ENCODE data around the gene GTF2H4.
A peak's percentile ranks its signal among the peaks of the same experiment; 100 is the strongest.

Gene GTF2H4

DNA sequence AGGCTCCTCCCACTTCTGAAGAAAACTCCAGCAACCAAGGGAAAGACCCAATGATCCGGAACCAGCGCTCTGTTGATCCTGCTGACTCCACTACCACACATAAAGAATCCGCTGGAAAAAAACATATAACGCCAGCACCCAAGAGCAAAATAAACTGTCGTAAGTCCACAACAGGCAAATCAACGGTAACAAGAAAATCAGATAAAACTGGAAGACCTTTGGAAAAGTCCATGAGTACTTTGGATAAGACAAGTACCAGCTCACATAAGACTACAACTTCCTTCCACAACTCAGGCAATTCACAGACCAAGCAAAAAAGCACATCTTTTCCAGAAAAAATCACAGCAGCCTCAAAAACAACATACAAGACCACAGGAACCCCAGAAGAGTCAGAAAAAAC, 40.8 kb downstream of the GTF2H4 start:
- Histone ChIP-seq H3K27ac (ENCODE audit: low read depth, low read length) (no peak overlapping the region), H3K4me3 (ENCODE audit: low read depth in 1 of 2, low read length in 2 of 2) (no peak overlapping the region), H3K36me3 (ENCODE audit: control insufficient read depth in 1 of 2, insufficient read depth in 2 of 2, low read length in 2 of 2) (no peaks in the 10 kb centered on the region), H3K9ac (ENCODE audit: low read depth in 1 of 2, low read length in 2 of 2) (no peak overlapping the region), H3K4me1 (ENCODE audit: control insufficient read depth in 1 of 2, insufficient read depth in 2 of 2, low read length in 2 of 2) (peaks cover 0 to 5% of the 10 kb centered on the region in 2 donors), H3K9me3 (ENCODE audit: control insufficient read depth in 1 of 2, low read length in 2 of 2) (no peaks in the 10 kb centered on the region), H3K27me3 (ENCODE audit: control insufficient read depth in 1 of 2, insufficient read depth in 2 of 2, low read length in 2 of 2) (peaks cover 6 to 18% of the 10 kb centered on the region in 2 donors)

DNA sequence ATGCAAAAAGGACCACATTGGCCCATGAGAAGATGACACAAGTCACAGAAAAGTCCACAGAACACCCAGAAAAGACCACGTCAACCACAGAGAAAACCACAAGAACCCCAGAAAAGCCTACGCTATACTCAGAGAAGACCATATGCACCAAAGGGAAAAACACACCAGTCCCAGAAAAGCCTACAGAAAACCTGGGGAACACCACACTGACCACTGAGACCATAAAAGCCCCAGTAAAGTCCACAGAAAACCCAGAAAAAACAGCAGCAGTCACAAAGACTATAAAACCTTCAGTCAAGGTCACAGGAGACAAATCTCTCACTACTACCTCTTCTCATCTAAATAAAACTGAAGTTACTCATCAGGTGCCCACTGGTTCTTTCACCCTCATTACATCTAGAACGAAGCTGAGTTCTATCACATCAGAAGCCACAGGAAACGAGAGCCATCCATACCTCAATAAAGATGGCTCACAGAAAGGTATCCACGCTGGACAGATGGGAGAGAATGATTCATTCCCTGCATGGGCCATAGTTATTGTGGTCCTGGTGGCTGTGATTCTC, 44.0 kb downstream of the GTF2H4 start:
- Histone ChIP-seq H3K9me3 (ENCODE audit: control insufficient read depth in 1 of 2, low read length in 2 of 2) (no peaks in the 10 kb centered on the region), H3K27ac (ENCODE audit: low read depth, low read length) (no peak overlapping the region), H3K4me1 (ENCODE audit: control insufficient read depth in 1 of 2, insufficient read depth in 2 of 2, low read length in 2 of 2) (peaks cover 15 to 21% of the 10 kb centered on the region in 2 donors), H3K36me3 (ENCODE audit: control insufficient read depth in 1 of 2, insufficient read depth in 2 of 2, low read length in 2 of 2) (no peaks in the 10 kb centered on the region), H3K9ac (ENCODE audit: low read depth in 1 of 2, low read length in 2 of 2) (no peak overlapping the region), H3K4me3 (ENCODE audit: low read depth in 1 of 2, low read length in 2 of 2) (no peak overlapping the region), H3K27me3 (ENCODE audit: control insufficient read depth in 1 of 2, insufficient read depth in 2 of 2, low read length in 2 of 2) (peaks cover 6 to 35% of the 10 kb centered on the region in 2 donors)

DNA sequence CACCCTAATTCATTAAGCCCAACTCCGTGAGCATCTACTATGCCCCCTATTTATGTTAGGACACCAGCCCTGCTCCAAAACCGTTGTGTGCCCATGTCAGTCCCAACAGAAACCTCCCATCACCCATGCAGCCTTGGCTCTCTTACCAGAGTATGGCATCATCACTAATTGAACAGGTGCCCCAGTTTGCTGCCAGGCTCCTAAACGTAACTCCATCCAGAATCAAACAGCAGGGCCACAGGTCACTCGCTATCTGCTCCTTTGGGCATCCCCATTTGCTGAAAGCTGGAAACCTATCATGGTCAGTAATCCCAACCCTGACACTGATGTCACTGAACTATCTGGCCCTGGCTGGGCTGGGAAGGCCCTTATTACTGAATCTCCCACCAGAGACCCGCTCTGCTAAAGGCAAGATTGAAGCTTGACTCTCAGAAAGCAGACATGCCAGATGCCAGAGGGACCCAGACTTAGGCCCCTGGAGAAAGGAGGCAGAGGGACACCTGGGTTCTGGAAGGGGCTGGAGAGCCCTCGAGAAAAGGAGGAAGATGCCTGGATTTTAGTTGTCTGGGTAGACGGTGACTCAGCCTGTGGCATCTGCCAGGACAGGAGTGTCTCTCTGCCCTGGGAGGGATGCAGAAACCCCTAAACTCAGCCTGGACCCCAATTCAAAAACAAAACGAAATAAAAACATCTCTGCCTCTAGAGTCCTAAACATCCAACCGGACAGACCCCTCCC, 46.8 kb downstream of the GTF2H4 start:
- H3K9ac ChIP-seq (ENCODE audit: low read depth in 1 of 2, low read length in 2 of 2): peak overlapping the region; percentile 48
- no peak overlapping the region for H3K27ac ChIP-seq (ENCODE audit: low read depth, low read length)
- no peaks in the 10 kb centered on the region for H3K36me3 ChIP-seq (ENCODE audit: control insufficient read depth in 1 of 2, insufficient read depth in 2 of 2, low read length in 2 of 2)

DNA sequence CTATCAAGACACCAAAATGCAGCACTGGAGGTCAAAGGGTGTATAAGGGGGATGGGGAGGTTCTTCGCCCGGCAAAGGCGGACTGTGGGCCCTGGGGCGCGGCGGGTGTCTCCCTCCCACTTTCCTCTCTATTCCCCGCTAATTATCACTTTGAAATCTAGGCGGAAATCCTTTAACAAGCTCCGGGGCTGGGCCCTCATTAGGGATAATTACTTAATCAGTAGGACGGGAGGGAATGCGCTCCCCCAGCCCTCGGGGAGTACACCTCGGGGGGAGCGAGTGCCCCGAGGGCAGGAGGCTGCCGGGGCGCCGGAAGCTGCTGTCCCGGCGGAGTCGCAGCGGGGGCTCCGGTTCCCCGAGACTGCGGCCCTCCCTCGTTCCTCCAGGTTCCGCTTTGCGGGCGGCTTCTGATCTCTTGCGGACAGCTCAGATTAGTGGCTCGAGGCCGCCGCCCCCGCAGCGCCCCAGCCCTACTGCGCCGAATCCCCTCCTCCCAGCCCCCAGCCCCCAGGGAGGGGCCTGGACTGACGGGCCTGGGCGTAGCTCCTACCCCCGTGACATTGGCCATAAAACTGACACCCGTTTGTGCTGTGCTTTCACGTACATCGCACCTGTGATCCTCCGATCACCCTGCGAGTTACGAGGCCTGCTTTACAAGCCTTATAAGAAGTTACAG, 47.5 kb downstream of the GTF2H4 start:
- H3K27ac ChIP-seq (ENCODE audit: low read depth, low read length): no peak overlapping the region
- H3K27me3 ChIP-seq (ENCODE audit: control insufficient read depth in 1 of 2, insufficient read depth in 2 of 2, low read length in 2 of 2): peaks cover 6 to 38% of the 10 kb centered on the region in 2 donors
- H3K9me3 ChIP-seq (ENCODE audit: control insufficient read depth in 1 of 2, low read length in 2 of 2): no peaks in the 10 kb centered on the region
- H3K9ac ChIP-seq (ENCODE audit: low read depth in 1 of 2, low read length in 2 of 2): peak overlapping the region; percentile 48
- H3K4me1 ChIP-seq (ENCODE audit: control insufficient read depth in 1 of 2, insufficient read depth in 2 of 2, low read length in 2 of 2): peaks cover 15 to 16% of the 10 kb centered on the region in 2 donors
- H3K4me3 ChIP-seq (ENCODE audit: low read depth in 1 of 2, low read length in 2 of 2): peak overlapping the region; percentile 65 to 66
- H3K36me3 ChIP-seq (ENCODE audit: control insufficient read depth in 1 of 2, insufficient read depth in 2 of 2, low read length in 2 of 2): no peaks in the 10 kb centered on the region

More for the DNA sequence above, 46.8 kb downstream of the GTF2H4 start:
- peaks cover 6 to 38% of the 10 kb centered on the region in 2 donors for H3K27me3 ChIP-seq (ENCODE audit: control insufficient read depth in 1 of 2, insufficient read depth in 2 of 2, low read length in 2 of 2)
- H3K4me3 ChIP-seq (ENCODE audit: low read depth in 1 of 2, low read length in 2 of 2): peak overlapping the region; percentile 65 to 66
- no peaks in the 10 kb centered on the region for H3K9me3 ChIP-seq (ENCODE audit: control insufficient read depth in 1 of 2, low read length in 2 of 2)
- peaks cover 15 to 16% of the 10 kb centered on the region in 2 donors for H3K4me1 ChIP-seq (ENCODE audit: control insufficient read depth in 1 of 2, insufficient read depth in 2 of 2, low read length in 2 of 2)

DNA sequence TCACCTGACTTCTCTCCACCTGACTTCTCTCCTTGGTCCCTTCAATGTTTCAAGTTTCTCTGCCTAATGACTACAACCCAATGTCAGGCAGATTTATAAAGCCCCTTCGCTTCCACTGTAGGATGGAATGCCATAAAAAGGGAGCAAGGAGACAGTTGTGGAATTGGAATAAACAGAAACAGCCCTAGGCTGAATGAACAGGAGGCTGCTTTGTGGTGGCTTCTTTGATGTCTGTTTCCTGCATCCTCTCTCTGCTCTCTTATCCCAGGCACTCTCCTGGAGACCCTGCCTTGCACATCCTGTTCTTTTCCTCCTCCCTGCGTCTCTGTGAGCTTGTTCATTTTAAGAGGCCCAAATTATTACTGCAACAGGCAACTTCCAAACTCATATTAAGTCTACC, 49.7 kb downstream of the GTF2H4 start:
- Histone ChIP-seq H3K4me1 (ENCODE audit: control insufficient read depth in 1 of 2, insufficient read depth in 2 of 2, low read length in 2 of 2) (peaks cover 15 to 16% of the 10 kb centered on the region in 2 donors), H3K9ac (ENCODE audit: low read depth in 1 of 2, low read length in 2 of 2) (no peak overlapping the region), H3K27me3 (ENCODE audit: control insufficient read depth in 1 of 2, insufficient read depth in 2 of 2, low read length in 2 of 2) (peaks cover 8 to 30% of the 10 kb centered on the region in 2 donors), H3K9me3 (ENCODE audit: control insufficient read depth in 1 of 2, low read length in 2 of 2) (no peaks in the 10 kb centered on the region), H3K36me3 (ENCODE audit: control insufficient read depth in 1 of 2, insufficient read depth in 2 of 2, low read length in 2 of 2) (no peaks in the 10 kb centered on the region), H3K27ac (ENCODE audit: low read depth, low read length) (no peak overlapping the region), H3K4me3 (ENCODE audit: low read depth in 1 of 2, low read length in 2 of 2) (no peak overlapping the region)

DNA sequence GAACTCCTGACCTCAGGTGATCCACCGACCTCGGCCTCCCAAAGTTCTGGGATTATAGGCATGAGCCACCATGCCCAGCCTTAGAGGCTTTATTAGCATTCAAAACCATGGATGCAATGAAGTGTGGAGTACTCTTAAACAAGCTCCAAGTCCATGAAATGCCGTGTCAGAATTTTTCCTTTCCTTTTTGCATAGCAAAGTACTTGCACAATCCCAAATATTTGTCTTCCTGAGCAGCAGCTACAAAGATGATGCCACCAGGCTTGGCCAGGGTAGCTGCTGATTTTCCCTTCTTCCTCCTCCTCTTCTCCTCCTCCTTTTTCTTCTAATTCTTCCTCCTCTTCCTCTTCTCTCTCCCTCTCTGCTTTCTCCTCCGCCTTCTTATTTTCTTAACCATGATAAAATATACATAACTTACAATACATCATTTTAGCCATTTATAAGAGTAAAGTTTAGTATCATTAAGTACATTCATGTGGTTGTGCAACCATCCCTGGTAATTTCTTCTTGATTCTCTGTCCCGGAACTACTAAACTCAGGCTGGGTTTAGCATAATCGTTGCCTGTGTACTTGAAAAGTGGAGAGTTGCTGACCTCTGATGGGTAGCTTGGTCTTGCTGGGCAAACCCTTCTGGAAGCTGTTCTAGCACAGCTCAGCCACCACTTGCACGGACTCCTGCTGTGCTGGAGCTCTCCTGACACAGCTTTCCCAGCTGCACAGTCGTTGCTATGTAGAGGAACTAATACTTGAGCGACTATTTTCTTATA, 53.1 kb downstream of the GTF2H4 start:
- Histone ChIP-seq H3K9me3 (ENCODE audit: control insufficient read depth in 1 of 2, low read length in 2 of 2) (no peaks in the 10 kb centered on the region), H3K36me3 (ENCODE audit: control insufficient read depth in 1 of 2, insufficient read depth in 2 of 2, low read length in 2 of 2) (no peaks in the 10 kb centered on the region), H3K27ac (ENCODE audit: low read depth, low read length) (no peak overlapping the region), H3K9ac (ENCODE audit: low read depth in 1 of 2, low read length in 2 of 2) (no peak overlapping the region), H3K4me3 (ENCODE audit: low read depth in 1 of 2, low read length in 2 of 2) (no peak overlapping the region), H3K4me1 (ENCODE audit: control insufficient read depth in 1 of 2, insufficient read depth in 2 of 2, low read length in 2 of 2) (peaks cover 4% of the 10 kb centered on the region in 2 donors), H3K27me3 (ENCODE audit: control insufficient read depth in 1 of 2, insufficient read depth in 2 of 2, low read length in 2 of 2) (peaks cover 7 to 12% of the 10 kb centered on the region in 2 donors)

DNA sequence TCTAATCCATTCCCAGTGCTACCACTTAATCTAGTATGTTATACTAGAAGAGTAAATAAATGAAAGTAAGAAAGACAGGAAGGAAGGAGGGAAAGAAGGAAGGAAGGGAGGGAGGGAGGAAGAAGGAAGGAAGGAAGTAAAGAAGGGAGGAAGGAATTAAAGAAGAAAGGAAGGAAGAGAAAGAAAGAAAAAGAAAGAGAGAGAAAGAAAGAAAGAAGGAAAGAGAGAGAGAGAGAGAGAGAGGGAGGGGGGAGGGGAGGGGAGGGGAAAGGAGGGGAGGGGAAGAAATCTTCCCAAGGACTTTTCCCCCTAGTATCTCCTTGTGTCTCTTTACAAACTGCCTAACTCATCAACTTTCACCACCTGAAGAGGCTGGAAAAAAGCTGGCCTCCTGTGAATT, 54.7 kb downstream of the GTF2H4 start:
- no peak overlapping the region for H3K4me3 ChIP-seq (ENCODE audit: low read depth in 1 of 2, low read length in 2 of 2)
- H3K36me3 ChIP-seq (ENCODE audit: control insufficient read depth in 1 of 2, insufficient read depth in 2 of 2, low read length in 2 of 2): no peaks in the 10 kb centered on the region
- H3K27ac ChIP-seq (ENCODE audit: low read depth, low read length): no peak overlapping the region
- peaks cover 3 to 7% of the 10 kb centered on the region in 2 donors for H3K27me3 ChIP-seq (ENCODE audit: control insufficient read depth in 1 of 2, insufficient read depth in 2 of 2, low read length in 2 of 2)
- no peaks in the 10 kb centered on the region for H3K4me1 ChIP-seq (ENCODE audit: control insufficient read depth in 1 of 2, insufficient read depth in 2 of 2, low read length in 2 of 2)
- H3K9ac ChIP-seq (ENCODE audit: low read depth in 1 of 2, low read length in 2 of 2): no peak overlapping the region
- no peaks in the 10 kb centered on the region for H3K9me3 ChIP-seq (ENCODE audit: control insufficient read depth in 1 of 2, low read length in 2 of 2)

DNA sequence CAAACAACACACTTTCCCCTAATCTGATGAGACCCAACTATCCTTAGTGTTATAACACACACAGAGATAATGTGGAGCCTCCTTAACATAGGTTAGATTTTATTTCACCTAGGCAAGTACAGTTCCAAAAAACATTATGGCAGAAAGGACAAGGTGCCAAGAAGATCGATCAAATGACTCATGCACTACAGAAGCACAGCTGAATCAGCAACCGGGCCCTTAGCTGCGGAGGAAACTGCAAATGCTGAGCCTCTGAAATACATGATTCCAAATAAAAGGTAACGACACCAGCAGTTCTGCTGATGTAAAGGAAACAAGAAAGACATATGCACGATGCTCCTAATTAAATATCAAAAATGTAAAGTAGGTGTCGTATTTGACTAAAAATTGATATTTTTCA, 55.6 kb downstream of the GTF2H4 start:
- no peak overlapping the region for H3K4me3 ChIP-seq (ENCODE audit: low read depth in 1 of 2, low read length in 2 of 2)
- H3K27me3 ChIP-seq (ENCODE audit: control insufficient read depth in 1 of 2, insufficient read depth in 2 of 2, low read length in 2 of 2): peaks cover 0 to 7% of the 10 kb centered on the region in 2 donors
- no peak overlapping the region for H3K9ac ChIP-seq (ENCODE audit: low read depth in 1 of 2, low read length in 2 of 2)
- no peaks in the 10 kb centered on the region for H3K4me1 ChIP-seq (ENCODE audit: control insufficient read depth in 1 of 2, insufficient read depth in 2 of 2, low read length in 2 of 2)
- no peak overlapping the region for H3K27ac ChIP-seq (ENCODE audit: low read depth, low read length)
- no peaks in the 10 kb centered on the region for H3K36me3 ChIP-seq (ENCODE audit: control insufficient read depth in 1 of 2, insufficient read depth in 2 of 2, low read length in 2 of 2)
- no peaks in the 10 kb centered on the region for H3K9me3 ChIP-seq (ENCODE audit: control insufficient read depth in 1 of 2, low read length in 2 of 2)

Measured in duodenal mucosa (tissue), 2 donors.